GM21360 (cell line): ENCODE measurements around the gene PTPRU.

Experiments used
- ATAC-seq: cut with Tn5 transposase; IDR thresholded peaks from one replicate; pipeline ENCODE4 v1.9.1; 2021; ENCODE audit warnings: mild to moderate bottlenecking, moderate library complexity; ENCODE audit not compliant: unreplicated experiment

The PTPRU gene

DNA sequence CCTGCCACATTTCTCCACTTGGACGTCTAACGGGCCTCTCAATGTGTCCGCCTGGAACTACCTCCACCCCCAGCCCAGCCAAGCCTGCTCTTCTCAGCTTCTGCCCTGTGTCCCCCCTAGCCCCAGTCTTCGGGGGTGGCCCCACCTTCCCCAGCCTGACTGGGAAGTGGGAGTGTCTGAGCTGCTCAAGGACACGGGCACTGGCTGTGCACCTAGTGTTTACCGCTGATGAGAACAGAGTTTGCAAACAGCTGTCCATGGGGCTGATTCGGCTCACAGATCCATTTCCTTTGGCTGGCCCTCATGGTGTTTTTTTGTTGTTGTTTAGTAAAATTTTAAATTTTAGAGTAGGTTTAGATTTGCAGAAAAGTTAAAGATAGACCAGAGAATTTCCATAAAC lies 121.1 kb downstream of the PTPRU start:
- ATAC-seq = no peak

DNA sequence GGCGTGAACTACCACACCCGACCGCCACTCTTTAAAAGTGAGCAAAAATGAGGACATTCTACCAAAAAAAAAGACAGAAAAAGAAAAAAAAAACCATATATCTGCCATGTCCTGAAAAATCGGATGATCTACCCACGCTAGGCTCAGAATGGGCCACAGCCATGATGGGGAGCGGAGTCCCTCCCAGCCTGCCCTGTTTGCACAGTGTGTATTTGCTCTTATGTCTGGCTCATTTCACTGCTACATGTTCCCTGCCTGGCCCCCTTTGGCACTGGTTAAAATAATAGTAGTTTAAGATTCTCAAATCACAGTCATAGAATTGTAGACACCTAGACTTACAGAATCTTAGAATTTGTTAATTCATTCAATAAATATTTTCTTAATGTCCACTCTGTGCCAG lies 121.9 kb downstream of the PTPRU start:
- no peak for ATAC-seq

DNA sequence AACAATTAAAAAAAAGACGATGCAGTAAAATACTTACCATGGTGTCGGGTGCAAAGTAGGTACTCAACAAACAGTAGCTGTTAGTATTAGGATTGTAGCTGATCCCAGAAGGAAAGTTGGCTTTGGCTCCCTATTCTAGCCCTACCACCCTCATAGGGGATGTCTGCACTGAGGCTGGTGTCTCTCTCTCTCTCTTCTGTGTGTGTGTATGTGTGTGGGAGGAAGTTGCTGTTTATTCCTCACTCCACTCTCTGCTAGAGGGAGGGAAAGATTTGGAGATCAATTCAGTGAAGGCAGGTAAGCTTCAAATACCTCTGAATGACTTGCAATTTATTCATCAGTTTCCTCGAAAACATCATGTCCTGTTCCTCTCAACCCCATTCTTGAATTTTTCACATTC lies 124.4 kb downstream of the PTPRU start:
- ATAC-seq = no peak

DNA sequence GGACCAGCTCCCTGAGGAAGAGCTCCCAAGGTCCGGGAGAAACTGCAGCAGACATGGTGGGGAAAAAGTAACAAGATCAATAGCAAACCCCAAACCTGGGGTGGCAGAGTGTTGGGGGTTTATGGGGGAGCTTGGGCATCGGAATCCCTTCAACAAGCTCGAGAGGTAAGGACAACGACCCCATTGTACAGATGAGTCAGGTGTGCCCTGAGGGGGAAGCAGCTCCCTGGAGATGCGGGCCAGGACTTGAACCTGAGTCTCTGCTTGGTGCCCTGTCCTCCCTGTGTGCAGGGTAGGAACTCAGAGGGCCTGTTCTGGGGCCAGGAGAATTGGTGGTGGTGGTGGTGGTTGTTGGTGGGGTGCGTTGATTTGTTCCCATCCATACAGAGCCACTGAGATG lies 125.4 kb downstream of the PTPRU start:
- ATAC-seq = no peak

DNA sequence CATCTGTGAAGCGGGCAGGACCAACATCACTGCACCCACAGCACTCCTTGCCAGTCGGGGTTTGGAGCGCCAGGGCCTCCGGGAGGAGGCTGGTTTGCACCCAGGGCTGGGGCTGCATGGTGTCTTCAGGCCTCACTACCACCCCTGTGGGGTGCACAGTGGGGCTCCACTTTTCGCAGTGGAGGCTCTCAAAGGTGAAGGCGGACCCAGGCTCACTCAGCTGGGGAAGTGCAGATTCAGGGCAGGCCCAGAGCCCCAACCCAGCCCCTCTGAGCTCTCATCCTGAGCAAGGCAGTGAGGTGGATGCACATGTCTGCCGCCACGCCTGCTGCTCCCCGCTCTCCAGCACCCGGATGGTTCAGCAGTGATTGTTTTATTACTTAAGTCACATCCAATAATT lies 125.8 kb downstream of the PTPRU start:
- ATAC-seq = no peak

DNA sequence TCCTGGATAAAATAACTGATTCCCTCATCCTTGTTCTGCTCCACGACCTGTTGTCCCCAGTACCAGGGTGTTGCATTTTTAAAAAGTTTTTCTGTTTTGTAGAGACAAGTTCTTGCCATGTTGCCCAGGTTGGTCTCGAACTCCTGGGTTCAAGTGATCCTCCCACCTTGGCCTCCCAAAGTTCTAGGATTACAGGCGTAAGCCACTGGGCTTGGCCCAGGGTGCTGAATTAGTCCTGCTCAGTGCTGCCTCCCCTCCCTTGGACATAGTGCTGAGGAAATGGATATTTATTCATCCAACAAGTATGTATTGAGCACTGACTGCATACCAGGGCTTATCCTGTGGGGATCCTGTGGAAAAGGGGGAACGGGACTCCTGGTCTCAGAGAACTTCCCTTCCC lies 126.4 kb downstream of the PTPRU start:
- no peak for ATAC-seq

DNA sequence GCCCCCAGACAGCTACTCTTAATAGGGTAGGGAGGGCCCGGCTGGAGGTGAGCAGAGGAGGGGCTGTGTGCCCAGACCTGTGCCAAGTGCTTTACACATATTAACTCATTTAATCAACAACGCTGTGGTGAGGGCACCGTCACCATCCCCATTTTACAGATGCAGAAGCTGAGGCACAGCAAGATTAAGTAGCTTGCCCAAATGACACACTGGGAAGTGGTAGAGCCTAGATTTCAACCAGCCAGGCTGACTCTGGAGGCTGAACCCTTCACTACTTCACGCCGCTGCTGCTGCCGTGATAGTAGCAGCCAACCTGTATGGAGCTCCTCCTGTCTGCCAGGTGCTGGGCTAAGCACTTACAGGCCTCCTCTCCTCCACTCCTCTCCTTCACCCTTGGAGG lies 127.2 kb downstream of the PTPRU start:
- ATAC-seq = no peak

DNA sequence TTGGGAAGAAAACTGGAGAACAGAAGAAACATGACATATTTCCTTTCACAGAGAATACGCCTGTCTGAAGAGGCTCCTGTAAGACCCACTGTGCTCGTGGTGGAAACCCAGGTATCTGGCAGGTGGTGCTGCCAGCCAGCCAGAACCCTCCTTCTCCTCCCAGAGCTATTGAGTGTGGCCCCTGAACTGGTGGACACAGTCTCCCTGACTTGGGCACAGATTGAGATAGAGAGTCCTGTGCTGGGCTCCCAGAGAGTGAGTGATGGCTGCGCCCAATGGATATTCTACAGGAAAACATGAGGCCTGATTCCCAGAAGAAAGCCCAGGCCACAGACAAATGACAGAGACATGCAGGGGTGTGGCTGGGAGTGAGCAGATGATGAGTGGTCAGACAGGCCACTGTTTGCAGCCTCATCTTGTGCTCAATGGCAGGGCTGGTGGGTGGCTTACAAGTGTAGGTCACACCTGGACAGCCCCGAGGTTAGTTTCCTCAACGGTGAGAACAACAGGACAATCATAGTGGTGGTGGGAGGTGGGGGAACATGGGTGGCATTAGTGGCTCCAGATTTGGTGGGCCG lies 127.9 kb downstream of the PTPRU start:
- ATAC-seq = no peak

DNA sequence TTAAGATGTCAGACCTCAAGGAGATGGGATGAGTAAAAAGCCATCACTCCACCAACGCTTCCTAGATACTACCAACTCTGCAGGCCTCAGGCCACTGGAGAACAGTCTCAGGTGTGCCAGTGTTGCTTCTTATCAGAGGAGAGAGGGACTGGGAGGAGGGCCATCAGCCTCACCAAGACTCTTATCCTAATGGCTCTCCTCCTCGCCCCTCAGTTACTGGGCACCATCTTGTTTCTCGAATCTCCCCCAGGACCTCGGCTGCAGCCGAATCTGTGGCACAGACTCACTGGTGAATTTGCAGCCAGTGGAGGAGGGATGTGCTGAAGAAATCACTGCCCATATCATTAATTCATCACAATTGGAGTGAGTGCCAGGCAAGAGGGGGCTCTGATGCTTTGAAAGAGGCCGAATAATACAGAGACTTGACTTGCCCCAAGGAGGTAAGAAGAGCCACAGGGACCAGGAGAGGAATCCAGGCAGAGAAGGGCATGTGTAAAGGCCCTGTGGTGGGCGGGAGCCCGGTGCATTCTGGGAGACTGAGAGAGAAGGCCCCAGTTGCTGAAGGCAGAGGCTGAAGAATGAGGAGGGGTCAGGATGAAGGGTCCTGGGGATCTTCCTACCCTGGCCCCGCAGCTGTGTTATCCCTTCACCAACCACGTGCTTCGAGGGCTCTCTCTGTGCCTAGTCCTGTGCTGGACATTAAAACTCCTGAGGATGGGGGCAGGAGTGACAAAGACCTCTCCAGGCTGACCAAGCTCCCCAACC lies 129.8 kb downstream of the PTPRU start:
- no peak for ATAC-seq

DNA sequence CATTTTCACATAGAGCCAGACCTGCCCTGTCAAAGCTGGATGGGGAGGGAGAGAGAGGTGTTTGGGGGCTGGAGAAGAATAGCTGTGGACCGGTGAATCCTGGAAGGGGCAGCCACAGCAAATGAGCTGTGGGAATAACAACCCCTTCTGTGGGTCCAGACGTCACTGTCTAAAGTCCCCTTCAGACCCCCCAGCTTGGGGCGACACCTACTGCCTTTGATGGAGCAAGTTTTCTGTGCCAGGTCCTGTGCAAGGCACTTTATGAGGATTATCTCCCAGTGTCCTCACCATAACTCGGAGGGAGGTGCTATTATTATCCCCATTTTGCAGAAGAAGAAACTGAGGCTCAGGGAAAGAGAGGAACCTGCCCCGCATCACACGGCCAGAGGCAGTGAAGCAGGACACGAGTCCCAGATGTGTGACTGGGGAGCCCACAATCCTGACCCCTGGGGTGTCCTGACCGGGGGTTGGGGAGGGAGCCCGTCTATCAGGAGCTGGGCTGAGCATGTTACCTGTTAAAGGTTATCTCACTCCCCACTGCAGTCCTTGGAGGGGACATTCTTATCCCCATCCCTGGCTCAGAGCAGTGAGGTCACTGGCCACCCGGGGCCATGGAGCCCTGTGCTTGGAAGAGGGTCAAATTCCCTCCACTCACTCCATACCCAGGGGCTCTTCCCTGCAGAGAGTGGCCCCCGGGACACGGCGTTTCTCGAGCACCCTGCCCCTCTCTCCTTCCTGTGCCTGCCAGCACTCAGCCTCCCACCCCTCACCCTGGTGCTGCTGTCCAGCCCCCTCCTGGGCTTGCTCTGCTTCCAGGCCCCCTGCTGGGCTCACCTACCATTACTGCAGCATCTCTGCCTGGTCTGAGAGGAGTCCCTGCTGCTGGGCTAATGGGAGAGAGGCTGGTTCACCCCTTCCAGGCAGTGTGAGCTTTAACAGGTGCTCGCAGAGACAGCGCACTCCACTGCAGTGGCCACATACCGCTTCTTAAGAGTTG lies 132.9 kb downstream of the PTPRU start:
- ATAC-seq = no peak

DNA sequence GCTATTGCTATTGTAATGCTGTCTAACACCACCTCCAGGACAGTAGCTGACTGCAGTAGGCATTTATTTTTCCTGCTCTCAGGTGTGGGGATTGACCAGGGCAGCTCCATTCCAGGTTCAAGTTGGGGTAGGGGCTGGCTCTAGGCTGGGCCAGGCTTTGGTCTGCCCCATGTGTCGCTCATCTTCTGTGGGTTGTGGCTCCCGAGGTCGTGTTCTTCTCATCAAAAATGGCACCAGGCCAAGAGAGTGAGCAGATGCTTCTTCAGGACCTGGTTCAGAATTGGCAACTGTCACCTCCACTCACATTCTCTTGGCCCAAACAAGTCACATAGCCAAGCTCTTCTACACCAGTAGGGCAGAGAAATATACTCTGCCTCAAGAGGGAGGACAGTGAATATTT lies 133.7 kb downstream of the PTPRU start:
- no peak for ATAC-seq

DNA sequence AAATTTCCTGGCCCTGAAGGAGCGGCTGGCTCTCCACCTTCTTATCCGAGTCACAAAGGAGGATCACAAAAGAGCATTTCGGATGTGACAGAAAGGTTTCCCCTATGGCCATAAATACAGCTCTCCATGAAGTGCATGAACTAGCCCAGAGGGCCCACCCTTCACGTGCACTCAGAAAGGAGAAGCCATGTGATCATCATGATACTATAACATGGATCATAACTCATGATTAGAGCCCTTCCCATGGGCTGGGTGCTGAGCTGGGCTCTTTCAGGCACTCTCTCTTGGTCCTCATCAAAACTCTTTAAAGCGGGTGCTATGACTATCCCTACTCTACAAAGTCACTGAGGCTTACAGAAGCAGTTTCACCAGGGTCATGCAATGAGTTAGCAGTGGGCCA lies 135.0 kb downstream of the PTPRU start:
- ATAC-seq = no peak

DNA sequence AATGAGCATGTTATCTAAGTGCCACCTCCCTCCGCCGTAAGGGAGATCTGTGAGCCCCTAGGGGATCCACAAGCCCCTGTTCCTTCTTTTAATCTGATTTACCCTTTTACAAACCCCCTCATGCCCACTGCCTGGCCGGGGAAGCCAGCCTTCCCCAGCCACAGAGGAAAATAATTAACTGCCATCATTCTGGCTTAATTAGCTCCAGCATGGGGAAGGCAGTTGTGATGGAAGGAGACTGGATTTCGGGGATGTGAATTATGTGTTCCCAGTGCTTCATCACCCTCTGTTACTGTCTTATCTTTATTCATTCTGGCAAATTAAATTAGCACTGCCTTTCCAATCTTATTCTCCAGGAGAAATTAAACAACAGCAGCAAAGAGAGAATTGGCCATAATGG lies 135.8 kb downstream of the PTPRU start:
- ATAC-seq = no peak
